D341Med (cell line): ENCODE data around the gene CAPZA3.
"Not testable (repeated sequence)": the region's sequence is repeated elsewhere in the genome, so short reads cannot be mapped to it uniquely, and the experiment has no call there.

ENCODE experiments used
- DNase-seq: peaks from one replicate; pipeline ENCODE4 v3.0.0; 2012; ENCODE audit warnings: low spot score

The CAPZA3 gene

DNA sequence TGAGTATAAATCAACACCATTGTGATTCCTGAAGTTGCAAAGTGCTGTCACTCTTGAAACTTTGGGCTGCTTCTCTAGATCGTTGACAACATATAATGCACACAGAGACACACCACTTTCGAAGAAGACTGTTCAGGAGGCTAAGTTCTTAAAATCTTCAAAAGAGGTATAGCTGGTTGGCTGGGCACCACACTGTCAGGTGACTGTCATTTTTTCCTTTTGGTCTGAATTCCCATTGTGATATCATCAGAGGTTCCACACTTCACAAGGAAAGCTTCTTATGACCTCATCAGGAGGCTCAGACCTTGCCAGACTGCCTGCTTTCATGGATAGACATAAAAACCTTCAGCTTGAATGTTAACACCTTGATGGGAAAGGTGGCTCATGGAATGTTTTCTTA lies at the start of gene CAPZA3, which contains the start of gene PLCZ1:
CAPZA3 (plus strand) TSS at position 301 of the 400 bp plus-strand sequence. CDS start 150 bp downstream, outside the sequence.
PLCZ1 (minus strand) TSS at position 194 of the 400 bp plus-strand sequence. CDS start 641 bp downstream, outside the sequence.
- DNase-seq: no peak

DNA sequence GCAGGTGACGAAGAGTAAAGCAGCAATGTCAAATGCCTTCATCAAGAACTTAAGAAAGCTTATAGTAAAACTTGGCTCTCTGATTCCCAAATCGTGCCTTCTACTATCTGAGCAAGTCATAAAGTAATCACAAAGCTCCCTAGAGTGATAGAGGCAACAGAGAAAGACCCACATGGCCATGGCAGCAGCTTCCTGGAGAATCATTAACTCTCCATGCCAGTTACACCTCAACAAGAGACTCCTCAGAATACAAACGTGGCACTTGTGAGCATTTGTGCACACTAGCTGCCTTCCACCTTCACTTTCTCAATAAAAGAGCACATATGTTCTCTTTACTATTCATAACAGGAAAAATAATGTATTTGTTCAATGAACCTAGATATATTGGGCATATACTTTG lies 48.1 kb upstream of the CAPZA3 start:
- DNase-seq: no peak

- DNase-seq: no peak
Measured at GRCh38 chr12:18690653-18691052, 47.3 kb upstream of the CAPZA3 start.

DNA sequence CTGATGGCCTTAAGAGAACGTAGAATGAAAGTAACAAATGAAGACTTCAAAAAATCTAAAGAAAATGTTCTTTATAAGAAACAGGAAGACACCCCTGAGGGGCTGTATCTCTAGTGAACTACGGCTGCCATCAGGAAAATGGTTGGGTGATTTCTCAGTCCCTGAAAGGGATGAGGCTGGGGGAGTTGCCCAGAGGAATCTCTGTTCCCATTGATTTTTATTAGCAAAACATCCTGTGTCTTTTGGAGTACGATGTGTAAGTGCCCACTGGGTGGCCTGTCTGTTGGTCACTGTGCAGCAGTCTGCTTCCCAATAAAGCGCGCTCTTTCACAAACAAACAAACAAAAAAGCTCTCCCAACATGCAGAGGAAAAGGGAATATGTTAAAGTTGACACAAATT lies 43.9 kb upstream of the CAPZA3 start:
- not testable (repeated sequence) for DNase-seq

- DNase-seq: no peak
Measured at GRCh38 chr12:18696971-18697602, 40.8 kb upstream of the CAPZA3 start.

DNA sequence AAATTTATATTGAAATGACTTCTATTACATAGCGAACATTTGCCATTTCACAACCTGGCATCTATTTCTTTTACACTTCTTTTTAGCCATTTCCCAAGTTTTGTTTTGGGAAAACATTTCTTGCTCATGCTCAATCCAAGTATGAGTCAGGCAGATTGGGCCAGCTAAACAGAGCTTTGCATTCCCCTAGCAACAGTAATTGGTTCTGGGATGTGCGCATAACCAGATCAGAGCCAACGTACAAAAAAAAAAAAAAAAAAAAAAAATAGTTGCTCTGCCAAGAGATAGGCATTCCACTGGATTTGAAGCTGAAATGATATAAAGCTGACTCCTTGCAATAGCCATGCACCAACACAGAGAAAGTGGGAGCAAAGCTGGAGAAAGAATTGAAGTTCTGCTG lies 37.6 kb upstream of the CAPZA3 start:
- DNase-seq: no peak

DNA sequence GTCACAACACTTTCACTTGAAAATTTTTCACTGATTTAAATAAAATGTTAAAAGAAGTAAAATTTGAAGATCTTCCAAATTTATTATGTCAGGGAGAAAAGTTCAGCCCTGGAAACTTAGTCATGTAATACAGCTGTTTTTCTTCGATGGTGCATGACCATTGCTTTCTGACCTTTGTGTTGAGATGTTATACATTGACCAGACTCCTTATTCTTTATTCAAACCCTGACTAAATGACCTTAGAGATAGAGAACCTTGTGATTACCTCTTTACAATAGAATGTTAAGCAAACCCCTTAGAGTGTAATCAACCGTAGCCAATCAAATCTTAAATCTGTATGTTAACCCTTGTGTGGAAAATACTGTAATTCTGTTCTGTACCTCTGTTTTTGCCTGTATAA lies 34.6 kb upstream of the CAPZA3 start:
- DNase-seq: no peak

- no peak for DNase-seq
Measured at GRCh38 chr12:18703911-18704310, 34.0 kb upstream of the CAPZA3 start.

GRCh38 chr12:18706798-18707197 lies 31.1 kb upstream of the CAPZA3 start:
- DNase-seq: no peak

- DNase-seq: no peak
Measured at GRCh38 chr12:18716236-18716635, 21.7 kb upstream of the CAPZA3 start.

- DNase-seq: no peak
Measured at GRCh38 chr12:18718462-18718861, 19.5 kb upstream of the CAPZA3 start.

GRCh38 chr12:18719922-18720510 lies 17.9 kb upstream of the CAPZA3 start:
- DNase-seq: no peak

- DNase-seq: no peak
Measured at GRCh38 chr12:18720690-18721089, 17.2 kb upstream of the CAPZA3 start.

DNA sequence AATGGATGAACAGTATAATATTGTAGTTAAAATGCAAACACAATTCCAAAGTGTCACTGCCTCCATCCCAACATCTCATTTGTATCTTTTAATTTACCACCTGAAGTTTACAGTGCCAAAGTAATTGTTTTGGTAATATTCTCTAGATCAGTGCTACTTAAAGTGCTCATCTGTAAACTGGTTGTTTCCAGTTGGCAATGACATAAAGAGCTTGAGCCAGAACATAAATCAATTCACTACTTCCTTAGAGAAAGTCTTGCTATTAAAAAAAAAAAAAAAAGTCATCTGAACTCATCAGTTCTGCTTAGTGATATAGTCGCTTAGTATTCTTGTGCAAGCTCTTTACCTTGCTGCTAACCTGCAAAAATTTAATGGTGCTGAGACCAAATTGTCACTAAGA lies 16.5 kb upstream of the CAPZA3 start:
- DNase-seq: no peak

GRCh38 chr12:18723752-18724151 lies 14.2 kb upstream of the CAPZA3 start:
- DNase-seq: no peak

GRCh38 chr12:18731156-18731555 lies 6.8 kb upstream of the CAPZA3 start:
- no peak for DNase-seq

DNA sequence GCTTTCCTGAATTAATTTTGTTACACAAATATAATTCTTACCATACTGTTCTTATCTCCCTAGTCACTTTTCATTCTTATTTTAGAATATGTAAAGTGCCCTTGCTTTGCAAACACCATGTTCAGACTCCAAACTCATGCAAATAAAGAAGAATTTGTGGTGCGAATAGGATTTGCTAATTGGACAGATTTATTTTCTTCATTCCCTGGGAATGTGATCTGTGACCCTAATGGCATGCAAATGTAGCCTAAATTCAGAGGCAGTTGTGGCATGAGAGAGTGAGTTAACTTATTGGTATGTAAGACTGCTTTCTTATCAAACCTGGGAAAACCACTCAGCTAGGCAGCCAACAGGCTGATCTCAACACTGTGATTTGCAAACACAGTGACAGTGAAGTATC lies 10.0 kb downstream of the CAPZA3 start:
- no peak for DNase-seq

- no peak for DNase-seq
Measured at GRCh38 chr12:18749386-18749957, 11.6 kb downstream of the CAPZA3 start.

DNA sequence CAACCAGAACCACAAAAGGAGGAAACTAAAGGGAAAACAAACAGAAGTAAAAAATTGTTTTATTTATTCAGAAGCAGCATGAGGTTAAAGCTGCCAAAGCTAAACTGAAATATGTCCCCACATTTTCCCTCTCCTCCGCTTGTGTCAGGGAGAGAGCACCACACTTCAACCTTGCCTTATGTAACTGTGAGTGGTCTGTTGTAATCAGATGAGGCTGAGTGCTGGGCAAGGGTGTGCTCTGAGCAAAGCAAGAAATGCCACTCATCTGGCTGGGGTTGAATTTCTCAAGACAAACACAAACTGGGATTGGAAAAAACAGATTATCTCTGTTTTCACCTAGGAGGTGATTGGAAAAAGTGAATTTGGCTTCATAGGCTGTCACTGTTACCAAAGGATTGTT lies 12.2 kb downstream of the CAPZA3 start:
- no peak for DNase-seq

- no peak for DNase-seq
Measured at GRCh38 chr12:18751866-18752265, 13.9 kb downstream of the CAPZA3 start.

DNA sequence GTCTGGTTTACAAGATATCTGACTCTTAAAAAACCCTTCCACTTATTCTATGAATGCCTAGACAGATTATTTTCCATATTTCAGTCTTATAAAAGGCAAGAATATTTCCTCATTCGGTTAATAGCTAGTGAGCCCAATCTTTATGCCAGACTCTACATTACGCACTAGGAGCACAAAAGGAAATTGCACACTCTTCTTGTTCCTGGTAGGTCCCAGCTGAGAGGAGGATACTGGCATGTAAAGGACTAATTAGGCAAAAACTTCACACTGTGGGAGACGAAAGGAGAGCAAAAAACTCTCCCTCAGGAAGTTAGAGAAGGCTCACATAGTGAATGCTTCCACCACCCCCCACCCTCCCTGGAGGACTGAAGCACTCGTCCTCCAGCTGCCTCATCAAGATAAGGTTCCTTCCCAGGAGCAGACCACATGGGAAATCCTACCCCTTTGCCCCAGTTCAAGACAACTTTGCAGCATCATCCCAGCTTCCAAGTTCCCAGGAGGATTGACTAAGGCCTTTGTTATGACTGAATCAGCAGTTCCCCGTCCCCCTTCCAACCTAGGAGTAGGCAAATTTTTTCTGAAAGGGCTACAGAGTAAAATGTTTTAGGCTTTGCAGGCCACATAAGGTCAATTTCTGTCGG lies 14.5 kb downstream of the CAPZA3 start:
- DNase-seq: peak; percentile 28

DNA sequence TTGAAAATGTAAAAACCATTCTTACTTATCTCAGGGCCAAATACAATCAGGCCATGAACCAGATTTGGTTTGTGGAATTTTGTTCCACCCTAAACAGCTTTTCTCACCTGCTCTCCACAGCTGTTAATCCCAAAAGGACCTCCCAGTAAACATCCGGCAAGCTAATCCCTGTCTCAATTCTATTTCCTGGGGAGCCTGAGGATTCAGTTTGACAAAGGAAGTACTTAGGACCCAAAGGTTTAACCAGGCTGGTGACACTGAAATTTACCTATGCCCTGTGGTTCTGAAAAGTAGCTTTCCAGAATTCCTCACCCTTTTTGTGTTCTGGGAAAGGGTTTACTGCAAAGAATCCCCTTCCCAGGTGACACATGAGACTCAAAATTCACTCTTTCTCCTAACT lies 15.0 kb downstream of the CAPZA3 start:
- peak; percentile 30 for DNase-seq

DNA sequence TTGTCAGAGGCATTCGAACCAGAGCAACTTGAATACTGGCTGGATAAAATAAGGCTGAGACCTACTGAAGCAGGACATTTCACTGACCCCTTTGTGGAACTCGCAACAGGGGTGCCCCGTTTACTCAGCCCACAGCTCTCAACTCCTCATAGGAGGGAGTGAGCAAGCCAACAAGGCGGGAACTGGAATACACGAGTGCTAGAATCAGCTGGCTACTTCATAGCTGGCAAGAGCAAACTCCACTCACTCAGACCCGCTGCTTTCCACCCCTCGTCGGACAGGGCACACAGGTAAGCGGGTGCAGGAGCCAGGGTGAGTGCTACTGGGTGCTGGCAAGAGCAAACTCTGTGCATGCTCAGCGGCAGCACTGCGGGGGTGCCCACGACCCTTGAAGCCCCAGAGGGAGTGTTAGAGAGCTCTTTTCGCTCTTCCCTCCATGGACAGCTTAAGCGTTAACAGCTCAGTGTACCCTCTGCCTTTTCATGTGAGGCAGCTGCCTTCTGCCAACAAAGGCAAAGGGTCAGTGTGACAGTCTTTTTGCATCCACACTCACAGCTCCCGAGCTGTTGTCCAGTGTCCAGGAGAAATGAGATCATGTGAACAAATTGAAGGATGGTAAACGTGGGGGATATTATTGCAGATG lies 15.7 kb downstream of the CAPZA3 start:
- DNase-seq: peak; percentile 18
